Measurements from ENCODE around the gene ITGA6.

The ITGA6 gene

DNA sequence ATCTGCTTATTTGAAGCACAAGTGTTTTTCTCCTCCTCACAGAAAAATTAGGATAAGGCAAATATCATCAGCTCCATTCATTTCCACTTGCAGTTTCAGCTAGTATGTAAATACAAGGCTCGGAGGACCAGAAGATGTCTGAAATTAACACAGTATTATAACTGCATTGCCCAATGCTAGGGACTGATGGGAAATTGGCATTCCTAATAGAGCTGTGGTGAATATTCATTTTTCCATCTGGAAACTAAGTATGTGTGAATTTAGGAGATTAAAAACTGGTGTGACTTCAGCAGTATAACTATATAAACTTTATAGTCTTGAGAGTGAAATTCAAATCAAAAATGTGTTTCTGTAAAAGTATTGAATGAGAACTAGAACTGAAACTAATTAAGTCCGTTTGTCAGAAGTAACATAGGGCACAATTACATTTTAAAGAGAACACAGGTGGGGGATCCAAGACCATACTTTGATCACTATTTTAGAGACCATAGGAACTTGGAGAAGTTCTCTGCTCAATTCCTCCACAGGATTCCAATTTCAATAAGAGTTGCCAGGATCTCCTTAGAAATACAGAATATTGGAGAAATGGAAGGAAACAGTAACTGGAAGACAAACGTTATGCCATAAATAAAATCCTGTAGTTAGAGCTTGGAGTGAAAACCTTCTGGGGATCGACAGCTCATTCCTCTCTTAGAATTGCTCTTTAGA, 12.1 kb upstream of the ITGA6 start:
- DNase-seq, result no peak

GRCh38 chr2:172415865-172416183, 11.6 kb upstream of the ITGA6 start:
- DNase-seq, result no peak

DNA sequence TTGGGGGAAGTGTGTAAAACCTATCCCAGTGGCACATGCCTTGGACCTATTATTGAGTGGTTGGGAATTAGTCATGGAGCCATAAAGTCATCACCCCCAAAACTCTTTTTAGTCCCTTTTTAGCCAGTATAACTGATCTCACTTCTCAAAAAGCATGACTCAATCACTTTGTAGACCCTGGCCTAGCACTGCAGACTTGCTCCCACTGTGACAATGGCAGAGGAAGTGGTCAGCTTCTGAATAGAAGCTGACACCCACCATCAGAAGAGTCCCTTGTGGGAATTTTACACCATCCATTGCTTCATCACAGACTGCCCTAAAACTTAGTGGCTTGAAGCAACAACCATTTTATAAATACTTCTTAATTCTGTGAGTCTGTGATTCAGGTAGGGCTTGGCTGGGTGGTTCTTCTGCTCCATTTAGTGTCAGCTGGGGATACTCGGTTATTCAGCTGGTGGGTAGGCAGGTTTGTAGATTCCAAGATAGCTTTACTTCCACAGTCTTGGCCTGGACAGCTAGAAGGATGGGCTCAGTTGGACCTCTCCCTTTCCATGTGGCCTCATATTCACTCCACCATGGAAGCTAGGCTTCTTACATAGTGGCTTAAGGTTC, 10.8 kb upstream of the ITGA6 start:
- no peak for DNase-seq

DNA sequence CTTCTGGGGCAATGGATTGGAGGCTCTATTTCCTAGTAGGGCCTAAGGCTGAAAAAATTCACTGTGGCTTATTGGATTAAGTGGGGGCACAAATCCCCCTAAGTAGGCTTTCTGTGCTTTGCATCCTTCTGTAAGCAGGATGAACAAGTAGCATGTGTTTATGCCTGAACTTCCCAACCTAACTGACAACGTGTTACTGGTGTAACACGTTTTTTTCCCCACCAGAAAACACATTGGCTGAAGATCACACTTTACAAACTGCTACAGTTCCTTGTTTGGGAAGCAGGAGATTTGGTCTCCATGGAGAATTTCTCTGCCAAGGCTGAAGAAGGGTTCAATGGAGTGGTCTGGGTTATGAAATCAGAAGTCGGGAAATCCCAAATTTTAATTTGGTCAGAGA, 7.2 kb upstream of the ITGA6 start:
- no peak for DNase-seq

DNA sequence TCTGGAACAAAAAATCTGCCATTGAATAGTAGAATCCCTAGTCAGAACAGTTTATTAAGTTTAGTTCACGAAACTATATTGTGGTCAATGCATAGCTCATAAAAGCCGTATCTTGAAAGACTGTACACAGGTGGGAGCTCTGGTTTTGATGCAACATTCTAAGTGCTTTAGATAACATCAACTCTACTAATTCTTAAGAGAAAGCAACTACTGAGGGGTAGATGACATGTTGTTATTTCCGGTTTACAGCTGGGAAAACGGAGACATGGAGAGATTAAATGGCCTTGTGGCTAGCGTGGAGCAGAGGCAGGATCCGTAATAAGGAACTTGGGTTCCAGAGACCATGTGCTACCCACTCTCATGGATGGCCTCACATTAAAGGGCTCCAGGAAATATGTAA, 4.2 kb upstream of the ITGA6 start:
- no peak for DNase-seq

GRCh38 chr2:172425336-172425735, 2.0 kb upstream of the ITGA6 start:
- no peak for DNase-seq

DNA sequence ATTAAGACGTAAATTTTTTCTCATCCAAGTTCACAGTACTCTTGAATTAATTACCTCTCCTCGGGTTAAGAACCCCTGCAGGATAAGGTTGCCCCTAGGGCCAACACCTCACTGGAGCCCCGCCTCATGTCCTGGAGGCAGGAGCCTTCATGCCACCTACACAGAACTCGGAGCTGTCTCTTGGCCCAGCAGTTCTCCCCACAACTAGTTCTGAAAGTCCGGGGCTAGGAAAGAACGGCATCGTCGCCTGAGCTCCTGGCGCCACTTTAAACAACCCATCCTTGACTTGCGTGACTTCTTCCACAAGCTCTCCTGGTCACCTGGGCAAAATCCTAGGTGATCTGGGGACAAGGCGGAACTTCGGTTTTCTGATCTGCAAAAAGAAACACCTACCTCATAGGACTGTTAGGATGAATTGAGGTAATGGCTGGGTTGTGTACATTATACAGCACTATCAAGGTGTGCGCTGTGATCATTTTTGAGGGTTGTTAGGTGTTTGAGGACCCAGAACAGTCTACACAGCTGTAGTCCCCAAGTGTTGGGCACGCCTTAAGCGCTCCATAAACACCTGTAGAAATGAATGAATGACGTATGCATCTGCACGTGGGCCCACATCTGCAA, 641 bp upstream of the ITGA6 start:
- no peak for DNase-seq

DNA sequence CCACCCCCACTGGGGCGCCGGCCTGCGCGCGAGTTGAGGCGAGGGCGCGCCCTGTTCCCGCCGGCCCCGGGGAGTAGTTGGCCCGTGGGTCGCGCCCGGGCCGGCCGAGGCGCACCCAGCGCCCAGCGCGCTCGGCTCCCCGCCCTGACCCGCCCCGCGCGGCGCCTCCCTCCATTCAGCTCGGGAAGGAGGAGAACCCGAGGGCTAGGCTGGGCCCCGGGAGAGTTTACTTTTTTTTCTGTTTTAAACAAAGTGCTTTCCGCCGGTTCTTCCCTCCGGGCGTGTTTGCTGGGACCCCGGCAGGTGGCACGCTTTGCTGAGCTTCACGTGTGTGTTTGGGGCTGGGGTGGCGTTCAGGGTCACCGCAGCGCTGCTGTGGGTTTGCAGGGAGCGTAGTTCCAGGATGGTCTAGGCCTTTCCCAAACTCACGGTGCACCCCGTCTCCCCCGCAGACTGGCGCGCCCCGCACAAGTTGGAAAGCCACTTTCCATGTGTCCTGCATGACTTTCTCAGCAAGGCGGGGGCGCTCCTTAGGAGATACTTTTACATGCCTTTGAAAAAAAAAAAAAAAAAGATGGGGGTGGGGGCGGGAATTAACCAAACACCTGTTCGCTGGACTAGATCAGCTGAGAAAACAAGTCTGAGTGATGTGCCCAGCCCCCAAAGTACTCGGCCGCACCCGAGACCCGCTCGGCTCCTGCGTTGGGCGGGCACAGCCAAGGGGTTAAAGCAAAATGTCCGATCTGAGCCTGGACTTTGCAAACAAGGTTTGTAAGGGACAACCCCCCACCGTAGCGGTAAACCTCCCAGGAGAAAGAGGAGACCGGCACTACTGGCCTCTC, 825 bp downstream of the ITGA6 start:
- peak; percentile 80 for DNase-seq

DNA sequence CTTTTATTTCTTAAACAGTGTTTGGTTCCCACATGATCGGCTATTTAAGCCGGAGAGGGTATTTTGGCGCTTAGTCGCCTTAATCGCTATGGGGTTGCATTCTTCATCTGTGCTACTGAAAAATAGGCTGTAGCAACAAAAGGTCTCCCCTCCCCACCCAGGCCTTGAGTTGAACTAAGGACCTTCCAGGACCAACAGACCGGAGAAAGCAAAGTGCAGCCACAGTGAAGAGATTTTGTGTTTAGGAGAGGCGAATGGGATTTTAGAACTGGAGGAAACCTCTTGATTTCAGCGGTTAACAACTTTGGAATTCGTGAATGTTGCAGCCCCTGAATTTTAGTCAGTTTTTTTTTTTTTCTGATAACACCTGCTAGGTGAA, 1.4 kb downstream of the ITGA6 start:
- peak; percentile 67 for DNase-seq

DNA sequence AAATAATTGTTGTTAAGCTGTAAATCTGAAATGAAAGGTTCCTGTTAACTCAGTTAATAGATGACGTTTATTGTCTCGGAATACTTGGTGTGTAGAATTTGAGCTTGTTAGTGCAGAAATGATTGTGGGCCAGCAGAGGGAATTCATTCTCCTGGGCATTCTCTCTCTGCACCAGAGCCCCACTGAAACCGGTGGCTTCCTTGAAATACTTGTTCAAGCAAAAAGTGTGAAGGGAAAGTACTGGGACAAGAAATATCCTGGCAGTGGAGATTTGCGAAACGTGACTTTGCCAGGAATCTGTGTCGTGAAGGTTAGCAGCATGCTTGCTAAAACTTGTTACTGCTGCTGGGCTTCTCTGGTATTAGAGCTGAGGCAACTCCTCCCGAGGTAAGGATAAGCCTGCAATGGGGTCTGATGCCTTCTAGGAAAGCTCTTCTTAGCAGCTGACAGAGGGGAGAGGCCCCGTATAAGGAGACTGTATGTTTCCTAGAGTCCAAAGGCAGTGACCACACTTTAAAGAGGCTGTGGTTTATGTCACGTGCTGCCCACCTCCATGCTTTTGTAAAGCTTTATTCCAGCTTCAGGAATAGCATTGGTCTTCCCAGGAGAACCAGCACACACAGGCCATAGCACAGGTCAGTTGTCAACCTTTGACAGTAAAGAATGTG, 2.0 kb downstream of the ITGA6 start:
- DNase-seq, result peak; percentile 39

GRCh38 chr2:172430027-172430426, 2.6 kb downstream of the ITGA6 start:
- no peak for DNase-seq

- no peak for DNase-seq
These were observed 3.3 kb downstream of the ITGA6 start for GRCh38 chr2:172430678-172431077.

DNA sequence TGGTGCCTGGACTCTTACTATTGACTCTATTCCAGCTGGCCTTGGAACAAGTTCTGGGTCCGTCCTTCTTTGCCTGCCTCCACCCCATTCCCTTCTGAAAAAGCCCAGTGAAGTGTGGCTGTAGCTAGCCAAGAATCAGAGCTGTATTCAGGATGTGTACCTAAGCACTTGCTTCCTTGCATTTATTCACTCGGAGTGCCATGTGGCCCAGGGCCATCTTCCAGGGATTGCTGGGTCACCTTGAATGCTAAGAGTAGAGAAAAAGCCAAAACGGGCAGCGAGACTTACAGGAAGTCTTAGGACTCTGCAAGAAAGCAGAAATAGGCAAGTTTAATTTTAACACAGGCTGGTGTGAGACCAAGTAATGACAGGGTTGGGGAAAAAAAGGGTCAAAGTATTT, 4.1 kb downstream of the ITGA6 start:
- DNase-seq, result no peak

DNA sequence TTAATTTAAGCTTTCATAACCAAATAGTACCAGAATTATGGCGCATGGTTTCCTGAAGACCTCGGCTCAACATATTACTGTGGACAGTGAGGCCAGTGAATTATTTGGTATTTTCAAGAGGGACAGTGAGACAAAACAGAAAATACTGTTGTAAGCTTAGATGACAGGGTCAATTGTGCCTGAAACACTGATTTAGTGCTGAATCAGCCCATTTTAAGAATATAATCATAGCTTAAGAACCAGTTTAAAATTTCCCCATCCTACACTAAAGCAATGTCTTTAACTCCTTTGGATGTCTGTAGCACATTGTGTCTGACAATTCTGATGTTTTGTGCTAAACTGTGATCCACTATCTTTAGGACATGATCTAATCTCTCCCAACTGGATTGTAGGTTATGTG, 4.6 kb downstream of the ITGA6 start:
- DNase-seq, result no peak

DNA sequence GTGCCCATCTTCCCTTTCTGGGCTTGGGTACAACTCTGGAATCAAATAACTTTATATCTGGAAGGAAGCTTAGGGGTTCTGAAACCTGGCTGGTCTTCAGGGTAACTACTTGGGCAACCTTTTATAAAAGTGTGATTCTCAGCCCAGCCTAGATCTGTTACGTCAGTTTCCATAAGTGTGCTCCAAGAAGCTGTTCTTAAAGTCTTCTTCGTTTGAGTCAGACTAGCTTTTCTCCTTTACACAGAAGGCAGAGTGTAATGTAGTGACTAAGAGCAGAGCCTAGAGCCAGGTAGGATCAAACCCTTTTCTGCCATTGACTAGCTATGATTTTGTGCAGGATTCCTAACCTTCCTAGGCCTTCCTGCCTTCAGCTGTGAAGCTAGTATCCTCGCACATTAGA, 5.8 kb downstream of the ITGA6 start:
- DNase-seq, result no peak

- DNase-seq, result no peak
These were observed 7.6 kb downstream of the ITGA6 start for GRCh38 chr2:172434821-172435605.

- no peak for DNase-seq
These were observed 8.2 kb downstream of the ITGA6 start for GRCh38 chr2:172435606-172435911.

- DNase-seq, result no peak
These were observed 9.5 kb downstream of the ITGA6 start for GRCh38 chr2:172436889-172437288.

DNA sequence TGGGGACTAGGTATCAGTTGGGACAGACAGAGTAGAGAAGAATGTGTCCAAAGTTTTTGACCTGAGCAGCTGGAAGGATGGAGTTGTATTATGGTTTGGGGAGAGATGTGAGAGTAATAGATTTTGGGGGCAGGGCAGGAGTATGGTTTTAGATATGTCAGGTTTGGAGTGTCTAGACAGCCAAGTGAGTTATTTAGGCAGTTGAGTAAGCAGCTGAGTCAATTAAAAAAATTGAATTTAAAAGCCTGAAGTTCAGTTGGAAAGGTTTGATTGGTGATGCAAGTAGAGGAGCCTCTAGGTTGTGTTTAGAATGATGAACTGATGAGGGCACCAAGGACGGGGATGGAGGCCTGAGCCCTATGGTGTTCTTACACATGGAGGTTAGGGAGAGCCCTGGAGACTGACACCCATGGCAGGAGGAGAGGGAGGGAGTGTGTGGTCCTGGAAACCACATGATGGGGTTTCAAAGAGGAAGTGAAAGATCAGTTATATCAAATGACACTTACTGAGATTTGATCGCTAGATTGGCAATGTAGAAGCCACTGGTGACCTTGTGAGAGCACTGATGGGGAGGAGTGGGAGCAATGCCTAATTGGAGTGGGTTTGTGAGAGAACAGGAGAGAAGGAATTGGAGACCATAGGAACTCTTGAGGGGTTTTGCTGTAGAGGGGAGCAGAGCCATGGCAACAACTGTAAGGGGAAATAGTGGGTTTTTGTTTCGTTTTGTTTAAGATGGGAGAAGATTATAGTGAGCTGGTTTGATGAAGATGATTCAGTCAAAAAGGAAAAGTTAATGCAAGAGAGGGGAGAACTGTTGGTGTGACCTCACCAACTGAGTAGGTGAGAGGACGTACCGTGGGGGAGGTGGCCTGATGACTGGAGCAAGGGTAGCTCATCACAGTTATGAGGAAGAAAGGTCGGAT, 10.3 kb downstream of the ITGA6 start:
- no peak for DNase-seq

GRCh38 chr2:172438741-172439508, 11.5 kb downstream of the ITGA6 start:
- no peak for DNase-seq

All from right kidney (tissue), 1 donor.